ENCODE results near the gene DSG2. TPM values are rescaled to one million over a fixed set of nuclear protein-coding genes. Genes with fewer than 3 reads are reported as not detected.

The DSG2 gene
- total RNA-seq, 1 experiment from 2014 or later, result 39.1 TPM

DNA sequence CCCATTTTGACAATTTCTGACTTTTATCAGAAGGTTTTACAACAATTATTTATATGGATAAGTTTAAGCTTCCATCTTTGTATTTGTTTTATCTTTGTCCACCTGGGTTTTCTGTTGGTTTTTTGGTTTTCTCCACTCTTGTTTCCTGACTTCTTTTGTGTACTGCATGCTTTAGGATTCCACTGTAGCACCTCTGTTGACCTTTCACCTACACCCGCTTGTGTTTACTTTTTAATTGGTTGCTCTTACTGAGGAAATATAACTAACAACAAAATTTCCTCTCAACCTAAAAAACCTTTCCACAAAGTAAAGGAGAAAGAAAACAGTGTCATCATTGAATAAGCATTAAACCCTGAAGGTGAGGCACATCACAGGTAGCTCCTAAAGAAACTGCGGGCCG, 53.9 kb downstream of the DSG2 start:
- DNase-seq (ENCODE audit: extremely low read depth, low read depth), result no peak

DNA sequence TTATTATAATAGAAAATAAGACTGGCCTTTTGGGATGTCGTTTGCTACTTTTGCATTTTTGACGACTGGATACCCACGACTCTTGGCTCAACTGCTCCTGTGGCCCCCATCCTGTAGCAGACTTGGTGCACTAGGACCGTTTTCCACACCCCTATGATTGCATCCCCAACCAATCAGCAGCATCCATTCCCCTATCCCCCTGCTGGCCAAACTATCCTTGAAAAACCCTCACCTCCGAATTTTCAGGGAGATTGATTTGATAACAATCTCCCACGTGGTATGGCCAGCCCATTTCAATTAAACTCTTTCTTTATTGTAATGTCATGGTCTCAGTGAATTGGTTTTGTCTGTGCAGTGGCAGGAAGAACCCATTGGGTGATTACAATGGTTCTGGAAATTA, 55.8 kb downstream of the DSG2 start:
- DNase-seq (ENCODE audit: extremely low read depth, low read depth), result no peak

DNA sequence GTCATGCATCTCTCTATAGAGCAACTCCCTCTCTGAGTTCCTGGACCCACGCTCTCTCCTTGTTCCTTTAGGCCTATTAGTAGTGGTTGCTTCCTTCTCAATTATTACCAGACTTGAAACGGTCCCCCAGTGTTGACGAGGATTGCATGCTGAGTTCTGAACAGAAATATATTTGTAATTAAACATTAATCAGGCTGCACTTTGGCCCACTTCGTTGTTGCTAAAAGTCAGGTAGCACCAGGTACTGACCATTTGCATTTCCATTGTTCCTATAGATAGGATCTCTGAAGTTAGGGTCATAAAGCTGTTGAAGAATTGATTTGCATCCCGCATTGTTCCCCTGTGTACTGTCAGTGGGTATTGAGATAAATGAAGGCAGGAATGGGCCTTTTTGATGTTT, 56.8 kb downstream of the DSG2 start:
- DNase-seq (ENCODE audit: extremely low read depth, low read depth), result no peak

DNA sequence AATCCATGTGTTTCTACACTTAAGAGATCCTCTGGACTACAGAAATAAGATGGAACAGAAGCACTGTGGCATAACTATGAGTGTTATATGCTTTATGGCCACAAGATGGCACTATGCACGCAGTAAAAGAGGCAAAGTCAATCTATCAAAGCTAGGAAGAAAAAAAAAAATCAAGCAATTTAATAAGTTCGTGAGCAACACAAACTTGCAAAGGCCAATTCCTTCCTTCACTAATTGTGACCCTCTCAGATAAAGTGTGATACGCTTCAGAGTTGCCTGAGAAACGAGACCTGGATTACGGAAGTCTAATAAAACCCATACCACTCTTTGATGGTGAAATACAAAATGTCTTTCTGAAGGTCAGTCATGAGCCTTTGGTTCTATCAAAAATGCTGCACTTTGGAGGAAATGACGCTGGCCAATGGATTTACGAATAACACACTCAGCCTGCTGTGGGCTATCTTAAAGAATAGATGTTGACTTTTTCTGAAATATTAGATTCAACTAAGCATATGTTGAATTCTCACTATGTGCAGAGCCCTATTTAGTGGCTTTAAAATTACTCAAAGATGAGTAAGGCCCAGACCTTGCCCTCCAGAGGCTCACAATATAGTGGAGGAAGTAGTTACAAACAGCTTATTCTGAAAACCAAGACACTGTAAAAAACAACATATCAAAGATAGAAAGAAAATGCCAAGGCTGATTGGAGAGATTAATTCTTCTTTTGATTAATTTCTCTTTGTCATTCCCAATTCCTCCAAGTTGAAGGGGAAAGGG, 58.2 kb downstream of the DSG2 start:
- peak; percentile 58 for DNase-seq (ENCODE audit: extremely low read depth, low read depth)

DNA sequence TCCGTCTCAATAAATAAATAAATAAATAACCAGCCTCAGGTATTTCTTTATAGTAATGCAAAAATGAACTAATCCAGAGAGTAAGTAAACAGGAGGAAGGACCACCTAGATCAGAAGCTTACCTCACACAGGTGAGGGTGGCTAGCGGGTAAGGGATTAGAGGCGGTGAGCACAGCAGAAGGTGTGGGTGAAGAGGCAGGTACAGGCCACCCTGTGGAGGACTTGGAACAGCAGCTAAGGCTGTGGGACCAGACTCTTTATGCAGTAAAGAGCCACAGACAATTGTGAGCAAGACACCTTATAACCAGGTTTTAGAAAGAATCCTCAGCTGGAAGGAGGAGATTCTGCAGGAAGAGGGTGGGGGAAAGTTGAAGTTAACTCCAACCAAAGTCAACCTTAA, 59.5 kb downstream of the DSG2 start:
- DNase-seq (ENCODE audit: extremely low read depth, low read depth), result no peak

DNA sequence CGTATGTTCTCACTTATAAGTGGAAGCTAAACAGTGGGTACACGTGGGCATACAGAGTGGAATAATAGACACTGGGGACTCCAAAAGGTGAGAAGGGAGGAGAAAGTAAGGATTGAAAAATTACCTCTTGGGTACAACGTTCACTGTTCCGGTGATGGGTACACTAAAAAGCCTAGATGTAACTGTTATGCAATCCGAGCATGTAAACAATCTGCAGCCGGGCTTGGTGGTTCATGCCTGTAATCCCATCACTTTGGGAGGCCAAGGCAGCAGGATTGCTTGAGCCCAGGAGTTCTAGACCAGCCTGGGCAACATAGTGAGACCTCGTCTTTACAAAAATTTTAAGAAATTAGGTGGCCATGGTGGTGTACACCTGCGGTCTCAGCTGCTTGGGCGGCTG, 60.6 kb downstream of the DSG2 start:
- DNase-seq (ENCODE audit: extremely low read depth, low read depth), result no peak

DNA sequence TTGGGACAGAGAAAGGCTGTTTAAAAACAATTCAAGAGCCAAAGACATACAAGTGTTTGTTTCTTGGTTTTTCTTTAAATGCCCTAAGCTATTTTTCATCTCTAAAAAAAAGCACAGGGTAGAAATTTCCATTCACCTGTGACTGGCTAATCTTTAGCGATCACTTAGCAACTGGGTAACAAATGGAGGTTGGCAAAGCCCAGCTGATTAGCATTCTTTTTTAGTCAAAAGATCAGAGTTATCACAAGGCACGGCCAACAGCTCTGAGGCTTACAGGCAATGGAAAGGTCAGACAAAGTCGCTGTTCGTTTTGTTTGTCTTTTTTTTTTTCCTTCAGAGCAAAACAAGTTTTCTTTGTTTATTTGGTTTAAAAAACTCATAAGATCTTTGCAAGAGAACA, 64.7 kb downstream of the DSG2 start:
- no peak for DNase-seq (ENCODE audit: extremely low read depth, low read depth)

DNA sequence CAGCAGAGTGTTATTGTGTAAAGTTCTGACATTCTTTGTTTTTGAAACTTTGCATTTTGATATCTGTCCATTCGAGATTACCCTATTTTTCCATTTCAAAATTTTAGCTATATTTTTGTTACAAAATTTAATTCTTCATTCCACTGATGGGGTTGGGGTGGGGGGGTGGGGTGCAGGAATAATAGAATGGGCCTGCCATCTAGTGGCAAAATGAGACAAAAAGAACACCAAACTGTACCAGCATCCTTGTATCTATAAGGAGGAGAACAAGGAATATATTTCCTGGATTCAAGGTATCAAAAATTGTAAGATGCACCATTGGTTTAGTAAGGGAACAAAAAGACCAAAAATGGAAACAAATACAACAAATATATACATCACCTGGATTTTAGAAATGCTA, 65.8 kb downstream of the DSG2 start:
- no peak for DNase-seq (ENCODE audit: extremely low read depth, low read depth)

DNA sequence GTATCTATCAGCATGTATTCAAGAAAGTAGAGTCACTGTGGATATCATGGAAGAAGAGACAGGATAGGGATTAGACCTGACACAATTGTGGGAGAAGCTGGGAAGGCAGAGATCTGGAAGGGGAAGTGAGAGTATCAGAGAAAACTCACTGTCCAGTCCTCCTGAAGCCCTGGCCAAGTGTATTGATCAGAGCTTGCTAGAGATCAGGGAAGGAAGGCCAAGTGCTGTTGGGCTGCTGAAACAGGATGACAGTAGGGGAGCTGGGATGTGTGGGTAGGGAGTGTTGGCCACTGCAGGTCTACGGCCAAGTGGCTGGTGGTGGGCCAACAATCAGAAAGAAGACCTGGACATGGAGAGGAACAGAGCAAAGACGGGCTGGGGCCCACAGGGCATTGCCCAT, 67.4 kb downstream of the DSG2 start:
- no peak for DNase-seq (ENCODE audit: extremely low read depth, low read depth)

DNA sequence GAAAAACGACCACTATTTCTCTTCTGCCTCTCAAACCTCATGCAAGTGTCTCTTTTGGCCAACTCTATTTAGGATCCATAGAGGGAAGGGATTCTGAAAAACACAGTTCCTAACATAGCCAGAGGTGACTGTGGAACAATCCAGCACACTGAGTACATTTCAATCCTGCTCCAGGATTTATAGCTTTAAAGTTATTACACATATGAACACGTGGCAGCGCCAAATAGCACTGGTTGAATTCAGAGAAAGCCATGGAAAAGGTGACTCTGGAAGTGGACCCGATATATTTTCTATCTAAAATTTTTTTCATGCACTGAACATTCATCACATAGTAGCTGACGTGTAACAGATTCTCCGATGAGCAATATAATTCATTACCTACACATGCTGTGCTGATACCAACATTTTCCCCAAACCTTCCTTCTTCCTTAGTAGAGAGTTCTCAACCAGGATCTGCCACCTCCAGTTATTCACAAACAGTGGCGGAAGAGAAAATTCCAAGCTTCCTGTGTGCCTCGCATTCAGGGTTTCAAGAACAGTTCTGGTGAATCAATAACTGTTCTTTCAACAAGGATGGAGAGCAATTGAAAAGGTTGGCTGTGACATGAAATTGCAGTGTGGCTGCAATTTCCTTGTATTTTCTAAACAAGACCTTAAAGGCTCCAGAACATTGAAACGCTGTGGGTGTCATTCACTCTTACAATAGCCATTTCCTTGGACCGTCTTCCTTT, 68.0 kb downstream of the DSG2 start:
- DNase-seq (ENCODE audit: extremely low read depth, low read depth), result no peak

DNA sequence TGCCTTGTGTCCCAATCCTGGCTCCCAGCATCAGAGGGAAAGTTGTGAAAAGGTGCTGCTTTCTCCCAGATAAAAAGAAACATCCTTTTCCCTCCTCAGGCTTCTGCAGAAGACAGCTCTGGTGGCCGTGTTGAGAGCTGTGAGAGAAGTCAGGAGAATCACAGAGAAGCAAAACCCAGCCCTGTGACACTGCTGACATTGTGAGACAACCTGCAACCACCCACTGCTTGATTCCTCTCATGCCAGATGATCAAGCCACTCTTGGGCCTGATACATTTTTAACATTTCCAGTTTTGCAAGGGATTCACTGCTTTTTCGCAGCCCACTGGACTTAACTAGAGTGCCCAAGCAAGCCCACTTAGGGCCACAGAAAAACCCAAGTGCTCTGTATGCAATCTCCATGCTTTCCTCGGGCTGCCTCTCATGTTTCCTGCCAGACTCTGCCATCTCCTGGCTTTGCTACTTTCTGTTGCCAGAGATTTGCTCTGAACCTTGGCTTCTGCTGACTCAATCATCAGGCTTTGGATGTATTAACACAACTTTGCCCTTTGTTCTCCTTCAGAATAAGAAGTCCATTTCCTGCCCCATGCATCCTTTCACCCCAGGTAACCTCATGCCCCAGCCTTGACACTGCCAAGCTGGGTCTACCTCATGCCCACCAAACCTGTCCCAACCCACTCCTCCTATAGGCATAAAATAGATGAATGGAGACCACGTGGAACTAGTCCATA, 68.8 kb downstream of the DSG2 start:
- DNase-seq (ENCODE audit: extremely low read depth, low read depth), result no peak

DNA sequence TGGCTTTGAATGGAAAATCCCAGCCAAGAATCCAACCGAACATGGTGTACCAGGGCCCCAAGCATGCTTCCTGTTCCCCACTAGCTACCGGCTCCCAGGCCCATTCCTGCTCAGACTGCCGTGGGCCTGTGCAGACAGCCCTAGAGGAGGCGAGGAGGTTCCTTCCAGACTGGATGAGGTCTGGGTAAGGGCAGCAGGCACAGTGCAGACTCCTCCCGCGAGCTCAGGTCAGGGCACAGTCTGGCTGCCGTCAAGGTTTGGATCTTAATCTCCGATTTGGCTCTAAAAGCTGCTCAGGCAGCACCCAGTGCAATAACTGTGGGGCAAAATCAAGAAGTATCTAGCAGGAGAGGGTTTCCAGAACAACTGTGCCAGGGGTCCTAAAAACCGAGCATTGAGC, 74.4 kb downstream of the DSG2 start:
- DNase-seq (ENCODE audit: extremely low read depth, low read depth), result no peak

DNA sequence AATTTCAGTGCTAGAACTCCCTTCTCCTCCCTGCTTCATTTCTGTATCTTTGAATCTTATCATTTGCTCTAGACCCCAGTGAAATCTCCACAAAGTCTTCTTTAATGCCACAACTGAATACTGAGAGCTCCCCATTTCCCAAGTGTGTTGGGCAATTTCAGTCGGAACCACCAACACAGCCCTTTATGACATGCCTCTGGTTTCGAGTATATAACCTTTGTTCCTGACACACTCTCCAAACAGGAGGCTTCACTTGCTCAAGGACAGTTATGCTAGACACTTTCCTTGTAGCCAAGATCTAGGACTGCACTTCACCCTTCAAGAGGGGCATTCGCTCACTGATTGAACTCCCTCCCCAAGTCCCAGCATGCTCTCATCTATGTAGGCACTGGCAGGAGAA, 75.1 kb downstream of the DSG2 start:
- no peak for DNase-seq (ENCODE audit: extremely low read depth, low read depth)

DNA sequence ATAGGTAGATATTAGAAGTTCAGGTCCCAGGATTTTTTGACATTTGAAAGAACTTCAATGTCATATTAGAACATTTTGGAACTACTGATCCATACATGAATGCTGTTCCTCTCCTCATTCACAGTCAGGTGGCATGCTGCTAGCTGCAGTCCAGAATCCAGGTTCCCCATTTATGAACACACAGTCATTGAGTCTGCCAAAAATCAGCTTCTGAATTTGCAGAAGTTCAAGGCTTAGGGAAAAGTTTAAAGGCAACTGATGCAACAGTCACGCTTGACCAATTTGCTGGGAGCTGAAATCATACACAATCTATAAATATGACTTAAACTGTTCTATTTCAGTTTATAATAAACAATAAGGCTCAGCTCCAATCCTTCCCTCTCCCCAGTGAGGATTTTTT, 76.4 kb downstream of the DSG2 start:
- no peak for DNase-seq (ENCODE audit: extremely low read depth, low read depth)

DNA sequence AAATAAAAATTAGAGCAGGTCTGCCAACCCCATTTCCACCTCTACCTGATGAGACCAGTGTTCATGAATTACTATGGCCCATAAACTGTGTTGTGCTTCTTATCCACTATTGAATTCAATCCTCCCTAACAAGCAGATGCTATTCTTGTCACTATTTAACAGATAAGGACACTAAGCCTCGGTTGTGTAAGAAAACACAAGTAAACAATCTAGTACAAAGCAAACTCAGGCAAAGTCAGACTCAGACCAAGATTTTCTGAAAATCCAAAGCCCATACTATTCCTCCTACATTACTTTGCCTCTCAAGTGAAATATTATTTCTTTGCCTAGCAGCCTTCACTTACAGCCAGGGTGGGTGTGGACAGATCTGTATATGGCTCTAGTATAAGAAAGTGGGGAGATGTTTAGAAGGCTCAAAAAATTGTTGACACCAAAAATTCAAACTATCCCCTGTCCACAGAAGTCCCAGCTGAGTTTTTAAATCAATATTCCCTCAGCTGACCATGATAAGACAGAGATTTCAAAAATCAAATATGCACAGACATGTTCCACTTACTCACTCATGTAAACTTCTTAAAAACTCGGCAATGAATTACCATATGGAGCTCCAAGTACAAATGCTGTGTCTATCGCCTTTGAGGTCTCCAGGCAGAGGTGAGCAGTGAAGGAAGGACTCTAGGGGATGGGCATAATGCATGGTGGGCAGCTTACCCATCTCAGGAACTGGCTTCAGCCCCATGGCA, 77.7 kb downstream of the DSG2 start:
- no peak for DNase-seq (ENCODE audit: extremely low read depth, low read depth)

DNA sequence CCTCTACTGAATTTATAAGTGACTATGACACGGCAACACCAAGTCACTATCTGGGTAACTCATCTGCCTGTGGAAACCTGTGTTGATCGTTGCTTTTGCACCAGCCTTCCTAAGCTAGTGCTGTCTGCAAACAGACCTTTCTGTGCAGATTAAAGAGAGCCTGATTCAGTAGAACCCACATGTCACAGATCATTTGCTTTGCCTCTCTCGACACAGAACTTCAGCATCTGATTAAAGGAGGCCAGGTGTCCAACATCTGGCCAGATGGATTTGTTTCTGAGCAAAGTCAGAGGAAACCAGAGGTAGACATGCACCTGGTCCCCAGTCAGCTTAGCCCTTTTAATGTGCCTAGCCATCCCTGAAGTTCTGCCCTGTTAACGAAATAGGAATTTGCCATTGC, 78.7 kb downstream of the DSG2 start:
- DNase-seq (ENCODE audit: extremely low read depth, low read depth), result no peak

DNA sequence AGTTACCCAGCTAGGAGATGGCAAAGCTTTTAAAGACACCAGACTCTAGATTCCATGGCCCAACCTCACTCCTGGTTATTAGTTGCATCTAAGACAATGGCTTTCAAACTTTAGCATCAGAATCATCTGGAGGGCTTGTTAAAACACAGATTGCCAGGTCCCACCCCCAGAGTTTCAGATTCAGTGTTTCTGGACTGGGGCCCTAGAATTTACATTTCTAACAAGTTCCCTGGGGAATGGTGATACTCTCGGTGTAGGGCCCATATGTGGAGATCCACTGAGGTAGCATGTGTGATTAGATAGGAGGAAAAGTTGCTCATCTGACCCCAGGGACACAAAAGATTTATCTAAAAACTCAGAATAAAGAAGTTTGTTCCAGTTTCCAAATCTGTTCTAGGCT, 79.2 kb downstream of the DSG2 start:
- no peak for DNase-seq (ENCODE audit: extremely low read depth, low read depth)

DNA sequence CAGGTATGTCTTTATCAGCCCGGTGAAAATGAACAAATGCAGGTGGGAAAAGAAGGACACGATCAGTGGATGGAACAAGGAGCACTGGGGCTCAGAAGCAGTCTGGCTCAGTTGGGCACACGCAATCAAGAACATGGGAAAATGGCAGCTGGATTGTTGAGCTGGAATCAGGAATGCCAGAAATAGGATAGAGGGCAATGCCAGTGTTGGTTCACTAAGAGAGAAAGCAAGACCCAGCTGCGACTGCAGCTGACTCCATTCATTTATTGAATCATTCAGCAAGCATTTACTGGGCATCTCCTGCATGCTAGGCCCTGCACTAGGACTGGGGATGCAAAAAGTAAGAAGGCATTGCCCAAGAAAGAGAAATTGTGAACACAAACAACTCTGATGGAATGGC, 80.1 kb downstream of the DSG2 start:
- no peak for DNase-seq (ENCODE audit: extremely low read depth, low read depth)

DNA sequence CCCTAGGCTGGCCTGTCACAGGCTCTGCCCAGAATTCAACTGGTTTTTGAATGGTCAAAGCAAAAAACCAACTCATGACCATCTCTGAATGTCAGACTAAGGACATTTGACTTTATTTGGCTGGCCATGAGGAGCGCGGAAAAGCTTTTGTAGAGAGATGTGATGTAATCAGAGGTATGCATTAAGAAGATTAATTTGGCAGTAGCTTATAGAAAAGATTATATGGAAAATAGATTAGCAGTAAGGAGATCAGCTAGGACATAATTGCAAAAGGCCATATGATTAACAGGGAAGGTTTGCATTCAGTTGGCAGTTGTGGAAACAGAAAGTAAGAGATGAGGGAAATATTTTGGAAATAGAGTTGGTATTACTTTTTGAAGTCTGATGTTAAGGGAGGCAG, 81.4 kb downstream of the DSG2 start:
- DNase-seq (ENCODE audit: extremely low read depth, low read depth), result no peak

DNA sequence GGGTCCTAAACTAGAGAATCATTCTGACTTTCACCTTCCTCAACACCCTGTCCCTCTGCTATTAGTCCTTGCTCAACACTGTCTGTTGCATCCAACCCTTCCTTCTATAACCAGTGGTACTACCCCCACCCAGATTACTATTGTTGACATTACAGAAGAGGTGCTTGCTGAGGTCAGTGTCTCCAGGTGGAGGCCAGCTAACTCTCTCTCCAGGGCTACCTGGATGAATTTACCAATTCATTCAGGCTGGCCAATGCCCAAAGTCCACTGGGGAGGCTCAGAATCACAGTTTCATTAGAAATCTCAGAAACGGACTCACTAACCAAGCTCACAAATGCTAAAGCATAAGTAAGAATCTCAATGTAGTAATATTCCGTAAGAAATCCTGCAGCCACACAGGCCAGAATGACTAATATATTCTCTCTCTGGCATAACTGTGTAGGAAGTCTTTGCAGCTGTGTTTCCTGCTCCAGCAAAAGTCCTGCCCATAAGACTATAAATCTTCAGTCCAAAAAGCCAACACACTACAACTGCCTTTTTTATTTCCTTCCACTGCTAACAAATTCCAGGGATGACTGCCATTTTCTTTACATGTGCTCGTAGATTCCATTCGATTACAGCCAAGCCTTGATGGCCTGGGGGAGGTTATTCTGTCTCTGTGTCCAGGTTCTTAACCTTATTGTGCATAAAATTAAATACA, 83.7 kb downstream of the DSG2 start:
- no peak for DNase-seq (ENCODE audit: extremely low read depth, low read depth)
